ENCODE results near the gene ZBED6. TPM values are rescaled to one million over a fixed set of nuclear protein-coding genes. Genes with fewer than 3 reads are reported as not detected.

The ZBED6 gene
- total RNA-seq, 1 donor from 2014 or later: 6.9 TPM

DNA sequence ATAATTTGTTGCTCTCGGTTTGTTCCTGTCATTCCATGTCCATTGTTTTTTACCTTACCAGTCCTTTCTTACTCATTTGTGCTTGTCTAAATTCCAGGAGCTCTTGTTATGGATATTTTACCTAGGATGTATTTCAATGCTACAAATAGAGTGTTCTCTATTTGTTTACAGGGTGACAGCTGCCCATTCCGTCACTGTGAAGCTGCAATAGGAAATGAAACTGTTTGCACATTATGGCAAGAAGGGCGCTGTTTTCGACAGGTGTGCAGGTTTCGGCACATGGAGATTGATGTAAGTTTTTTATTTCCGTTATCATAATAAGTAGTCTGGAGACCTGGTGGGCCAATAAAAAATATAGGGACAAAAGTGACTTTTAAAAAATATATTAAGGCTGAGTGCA is 23.0 kb downstream of the ZBED6 start:
- peaks cover 10% of the 10 kb centered on the region for H3K36me3 ChIP-seq
- peaks cover 2% of the 10 kb centered on the region for H3K27me3 Mint-ChIP-seq (ENCODE audit: insufficient read depth, low read depth)
- H3K9ac ChIP-seq: no peak overlapping the region
- H3K27ac Mint-ChIP-seq: no peak overlapping the region
- H3K9me3 ChIP-seq (ENCODE audit: low read depth): no peaks in the 10 kb centered on the region
- DNase-seq (ENCODE audit: low spot score): no peak
- no peaks in the 10 kb centered on the region for H3K9me3 Mint-ChIP-seq
- no peaks in the 10 kb centered on the region for H3K4me1 Mint-ChIP-seq
- H3K4me1 ChIP-seq: no peaks in the 10 kb centered on the region
- peaks cover 32% of the 10 kb centered on the region for H3K36me3 Mint-ChIP-seq
- no peak for TF ChIP-seq EZH2phosphoT487 (IDR thresholded peaks at IDR 0.05)
- H3K4me3 Mint-ChIP-seq: no peak overlapping the region
- H3K27ac ChIP-seq: no peak overlapping the region
- no peaks in the 10 kb centered on the region for H3F3A ChIP-seq (ENCODE audit: low read depth)
- no peak overlapping the region for H3K4me3 ChIP-seq
- H3K27me3 ChIP-seq: no peaks in the 10 kb centered on the region
- H2AFZ ChIP-seq (replicated peaks): no peak overlapping the region
- no peak overlapping the region for H3K4me2 ChIP-seq
- peaks cover 29% of the 10 kb centered on the region for H4K20me1 ChIP-seq (ENCODE audit: low read depth)
- H3K79me2 ChIP-seq (ENCODE audit: low read depth): peaks cover 47% of the 10 kb centered on the region

DNA sequence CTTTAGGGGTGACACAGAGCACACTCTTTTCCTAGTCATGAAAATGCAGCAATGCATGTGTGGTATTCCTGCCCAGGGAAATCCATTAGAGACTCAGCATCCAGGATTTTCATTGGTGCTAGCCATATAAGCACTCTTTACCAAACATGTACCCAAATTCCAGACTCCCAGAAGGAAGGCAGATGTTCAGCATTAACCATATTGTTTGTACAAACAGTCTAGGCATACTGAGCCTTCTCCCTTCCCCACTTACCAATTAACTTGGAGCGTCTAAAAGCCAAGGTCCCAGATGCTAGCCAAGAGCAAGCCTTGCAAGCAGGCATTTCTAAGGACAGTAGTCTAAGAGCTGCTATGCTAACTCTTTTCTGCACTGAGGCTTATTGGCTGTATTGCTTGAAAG is 27.9 kb downstream of the ZBED6 start:
- Histone ChIP-seq H3F3A (ENCODE audit: low read depth) (peaks cover 2% of the 10 kb centered on the region), H2AFZ (replicated peaks) (no peak overlapping the region), H3K9me3 (ENCODE audit: low read depth) (no peaks in the 10 kb centered on the region), H3K27ac (no peak overlapping the region), H3K27me3 (no peaks in the 10 kb centered on the region), H3K4me2 (no peak overlapping the region), H3K4me3 (no peak overlapping the region), H3K4me1 (no peaks in the 10 kb centered on the region), H3K36me3 (peaks cover 9% of the 10 kb centered on the region), H3K79me2 (ENCODE audit: low read depth) (peaks cover 49% of the 10 kb centered on the region), H4K20me1 (ENCODE audit: low read depth) (peaks cover 21% of the 10 kb centered on the region), H3K9ac (no peak overlapping the region)
- DNase-seq (ENCODE audit: low spot score): no peak
- no peaks in the 10 kb centered on the region for H3K9me3 Mint-ChIP-seq
- H3K27ac Mint-ChIP-seq: no peak overlapping the region
- TF ChIP-seq, protein P1, sequence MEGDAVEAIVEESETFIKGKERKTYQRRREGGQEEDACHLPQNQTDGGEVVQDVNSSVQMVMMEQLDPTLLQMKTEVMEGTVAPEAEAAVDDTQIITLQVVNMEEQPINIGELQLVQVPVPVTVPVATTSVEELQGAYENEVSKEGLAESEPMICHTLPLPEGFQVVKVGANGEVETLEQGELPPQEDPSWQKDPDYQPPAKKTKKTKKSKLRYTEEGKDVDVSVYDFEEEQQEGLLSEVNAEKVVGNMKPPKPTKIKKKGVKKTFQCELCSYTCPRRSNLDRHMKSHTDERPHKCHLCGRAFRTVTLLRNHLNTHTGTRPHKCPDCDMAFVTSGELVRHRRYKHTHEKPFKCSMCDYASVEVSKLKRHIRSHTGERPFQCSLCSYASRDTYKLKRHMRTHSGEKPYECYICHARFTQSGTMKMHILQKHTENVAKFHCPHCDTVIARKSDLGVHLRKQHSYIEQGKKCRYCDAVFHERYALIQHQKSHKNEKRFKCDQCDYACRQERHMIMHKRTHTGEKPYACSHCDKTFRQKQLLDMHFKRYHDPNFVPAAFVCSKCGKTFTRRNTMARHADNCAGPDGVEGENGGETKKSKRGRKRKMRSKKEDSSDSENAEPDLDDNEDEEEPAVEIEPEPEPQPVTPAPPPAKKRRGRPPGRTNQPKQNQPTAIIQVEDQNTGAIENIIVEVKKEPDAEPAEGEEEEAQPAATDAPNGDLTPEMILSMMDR (IDR thresholded peaks at IDR 0.05): no peak
- TF ChIP-seq EZH2phosphoT487 (IDR thresholded peaks at IDR 0.05) (no peak), EZH2 (IDR thresholded peaks at IDR 0.05) (no peak)
- H3K27me3 Mint-ChIP-seq (ENCODE audit: insufficient read depth, low read depth): peaks cover 2% of the 10 kb centered on the region
- no peaks in the 10 kb centered on the region for H3K4me1 Mint-ChIP-seq
- no peak overlapping the region for H3K4me3 Mint-ChIP-seq
- peaks cover 44% of the 10 kb centered on the region for H3K36me3 Mint-ChIP-seq

DNA sequence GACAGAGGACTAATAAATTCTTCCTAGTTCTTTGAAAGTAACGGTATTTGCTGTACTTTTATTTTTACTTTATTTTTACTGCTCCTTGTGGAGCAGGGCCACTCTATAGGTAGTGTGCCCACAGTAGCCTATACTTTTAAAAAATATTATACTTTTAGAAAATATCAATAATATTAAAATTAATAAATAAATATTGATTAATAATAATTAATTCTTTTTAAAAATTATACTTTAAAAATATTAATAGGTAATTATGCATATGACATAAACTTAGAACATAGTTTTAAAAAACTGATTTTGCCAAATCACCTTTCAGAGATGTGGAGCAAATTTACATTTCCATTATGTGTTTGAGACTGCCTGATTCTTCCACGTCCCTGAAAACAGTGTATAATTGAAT is 30.8 kb downstream of the ZBED6 start:
- DNase-seq (ENCODE audit: low spot score): no peak
- Histone ChIP-seq H3K79me2 (ENCODE audit: low read depth) (peaks cover 43% of the 10 kb centered on the region), H3F3A (ENCODE audit: low read depth) (peaks cover 2% of the 10 kb centered on the region), H2AFZ (replicated peaks) (no peak overlapping the region), H3K4me3 (no peak overlapping the region), H3K27ac (no peak overlapping the region), H3K9me3 (ENCODE audit: low read depth) (no peaks in the 10 kb centered on the region), H3K4me2 (no peak overlapping the region), H3K27me3 (no peaks in the 10 kb centered on the region), H3K36me3 (peaks cover 20% of the 10 kb centered on the region), H4K20me1 (ENCODE audit: low read depth) (peaks cover 21% of the 10 kb centered on the region), H3K4me1 (no peaks in the 10 kb centered on the region), H3K9ac (no peak overlapping the region)
- TF ChIP-seq EZH2 (IDR thresholded peaks at IDR 0.05) (no peak), EZH2phosphoT487 (IDR thresholded peaks at IDR 0.05) (no peak)
- TF ChIP-seq, protein P1 (IDR thresholded peaks at IDR 0.05): no peak
- H3K36me3 Mint-ChIP-seq: peaks cover 44% of the 10 kb centered on the region
- H3K4me3 Mint-ChIP-seq: no peak overlapping the region
- H3K27ac Mint-ChIP-seq: no peak overlapping the region
- H3K27me3 Mint-ChIP-seq (ENCODE audit: insufficient read depth, low read depth): no peaks in the 10 kb centered on the region
- H3K9me3 Mint-ChIP-seq: no peaks in the 10 kb centered on the region
- H3K4me1 Mint-ChIP-seq: no peaks in the 10 kb centered on the region

DNA sequence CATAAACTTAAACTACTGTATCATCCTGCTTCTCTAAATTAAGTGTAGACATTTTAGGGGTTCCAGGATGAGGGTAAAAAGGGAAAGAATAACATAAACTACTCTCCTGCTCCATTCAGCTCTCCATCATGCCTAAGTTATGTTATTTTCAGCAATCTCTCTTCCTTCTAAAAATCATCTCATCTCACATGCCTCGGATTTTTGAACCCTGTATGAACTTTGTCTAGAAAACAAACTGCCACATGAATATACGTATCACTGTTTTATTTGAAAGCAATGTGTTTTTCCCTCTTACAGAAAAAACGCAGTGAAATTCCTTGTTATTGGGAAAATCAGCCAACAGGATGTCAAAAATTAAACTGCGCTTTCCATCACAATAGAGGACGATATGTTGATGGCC is 32.6 kb downstream of the ZBED6 start:
- Histone ChIP-seq H3K4me3 (no peak overlapping the region), H4K20me1 (ENCODE audit: low read depth) (peaks cover 11% of the 10 kb centered on the region), H3K79me2 (ENCODE audit: low read depth) (peaks cover 38% of the 10 kb centered on the region), H3K36me3 (peaks cover 27% of the 10 kb centered on the region), H3K4me2 (no peak overlapping the region), H3K27me3 (no peaks in the 10 kb centered on the region), H2AFZ (replicated peaks) (no peak overlapping the region), H3K9me3 (ENCODE audit: low read depth) (no peaks in the 10 kb centered on the region), H3K4me1 (no peaks in the 10 kb centered on the region), H3K27ac (no peak overlapping the region), H3K9ac (no peak overlapping the region), H3F3A (ENCODE audit: low read depth) (peaks cover 2% of the 10 kb centered on the region)
- DNase-seq (ENCODE audit: low spot score): no peak
- Mint-ChIP-seq H3K4me3 (no peak overlapping the region), H3K9me3 (no peaks in the 10 kb centered on the region), H3K27me3 (ENCODE audit: insufficient read depth, low read depth) (no peaks in the 10 kb centered on the region), H3K27ac (no peak overlapping the region), H3K36me3 (peaks cover 39% of the 10 kb centered on the region), H3K4me1 (no peaks in the 10 kb centered on the region)
- TF ChIP-seq, protein P1 (IDR thresholded peaks at IDR 0.05): no peak
- TF ChIP-seq EZH2phosphoT487 (IDR thresholded peaks at IDR 0.05): no peak
- TF ChIP-seq EZH2 (IDR thresholded peaks at IDR 0.05): no peak
